22Rv1 (cell line): ENCODE data around the gene ETV4.

Experiments used
- H3K27ac ChIP-seq: fragments of 450-650 bp; 2 replicates; pipeline ENCODE4 v1.5.1; 2017
- ZFX ChIP-seq: fragments of 450-650 bp; IDR thresholded peaks from 2 replicates; pipeline ENCODE4 v1.6.1; 2017; ENCODE audit warnings: antibody characterized with exemption, borderline replicate concordance
- TF ChIP-seq, protein P1 (sequence below): fragments of 450-650 bp; IDR thresholded peaks from 2 replicates; pipeline ENCODE4 v1.5.1; 2017; ENCODE audit warnings: mild to moderate bottlenecking

ETV4 gene

DNA sequence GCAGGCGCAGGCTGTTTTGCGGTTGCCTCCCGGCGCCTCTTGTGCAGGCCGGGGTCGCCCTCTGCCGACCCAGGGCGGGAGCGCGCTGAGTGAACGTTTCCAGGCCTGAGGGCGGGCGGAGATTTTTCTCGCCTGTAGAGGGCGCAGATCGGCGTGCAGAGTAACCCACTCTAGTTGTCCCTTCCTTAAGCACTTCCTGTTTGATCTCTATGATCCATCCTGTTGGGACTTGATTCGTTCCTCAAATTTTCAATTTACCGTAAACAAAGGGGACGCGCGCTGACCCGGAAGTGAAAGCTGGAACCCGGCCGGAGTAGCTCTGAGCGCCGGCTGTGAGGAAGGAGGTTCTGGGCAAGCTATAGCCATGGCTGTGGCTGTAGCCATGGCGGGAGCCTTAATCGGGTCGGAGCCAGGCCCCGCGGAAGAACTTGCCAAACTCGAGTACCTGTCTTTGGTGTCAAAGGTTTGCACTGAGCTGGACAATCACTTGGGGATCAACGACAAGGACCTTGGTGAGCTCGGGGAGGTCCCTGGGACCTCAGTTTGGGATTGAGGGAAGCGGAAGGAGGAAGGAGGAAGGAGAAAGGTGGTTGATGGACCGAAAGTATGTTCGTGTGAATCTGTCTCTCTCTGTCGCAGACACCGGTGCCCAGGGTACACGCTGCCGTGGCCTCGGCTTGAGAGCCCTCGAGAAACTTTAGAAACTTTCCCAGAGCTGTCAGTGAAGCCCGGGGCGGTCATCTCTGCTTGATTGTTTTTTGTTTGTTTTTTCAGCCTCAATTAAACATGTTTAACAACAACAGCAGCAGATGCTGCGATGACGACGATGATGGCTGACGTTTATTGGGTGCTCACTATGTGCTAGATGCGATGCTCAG lies 62.2 kb downstream of the ETV4 start, which contains the start of gene DHX8:
Gene DHX8, plus strand, starts transcription at position 302 of the 878 bp plus-strand sequence. Its CDS starts 63 bp downstream, at position 365.
- H3K27ac ChIP-seq: peak within 1 kb of the TSS; percentile 89
- TF ChIP-seq, protein P1, sequence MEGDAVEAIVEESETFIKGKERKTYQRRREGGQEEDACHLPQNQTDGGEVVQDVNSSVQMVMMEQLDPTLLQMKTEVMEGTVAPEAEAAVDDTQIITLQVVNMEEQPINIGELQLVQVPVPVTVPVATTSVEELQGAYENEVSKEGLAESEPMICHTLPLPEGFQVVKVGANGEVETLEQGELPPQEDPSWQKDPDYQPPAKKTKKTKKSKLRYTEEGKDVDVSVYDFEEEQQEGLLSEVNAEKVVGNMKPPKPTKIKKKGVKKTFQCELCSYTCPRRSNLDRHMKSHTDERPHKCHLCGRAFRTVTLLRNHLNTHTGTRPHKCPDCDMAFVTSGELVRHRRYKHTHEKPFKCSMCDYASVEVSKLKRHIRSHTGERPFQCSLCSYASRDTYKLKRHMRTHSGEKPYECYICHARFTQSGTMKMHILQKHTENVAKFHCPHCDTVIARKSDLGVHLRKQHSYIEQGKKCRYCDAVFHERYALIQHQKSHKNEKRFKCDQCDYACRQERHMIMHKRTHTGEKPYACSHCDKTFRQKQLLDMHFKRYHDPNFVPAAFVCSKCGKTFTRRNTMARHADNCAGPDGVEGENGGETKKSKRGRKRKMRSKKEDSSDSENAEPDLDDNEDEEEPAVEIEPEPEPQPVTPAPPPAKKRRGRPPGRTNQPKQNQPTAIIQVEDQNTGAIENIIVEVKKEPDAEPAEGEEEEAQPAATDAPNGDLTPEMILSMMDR: peak; percentile 100
- no peak for TF ChIP-seq ZFX

DNA sequence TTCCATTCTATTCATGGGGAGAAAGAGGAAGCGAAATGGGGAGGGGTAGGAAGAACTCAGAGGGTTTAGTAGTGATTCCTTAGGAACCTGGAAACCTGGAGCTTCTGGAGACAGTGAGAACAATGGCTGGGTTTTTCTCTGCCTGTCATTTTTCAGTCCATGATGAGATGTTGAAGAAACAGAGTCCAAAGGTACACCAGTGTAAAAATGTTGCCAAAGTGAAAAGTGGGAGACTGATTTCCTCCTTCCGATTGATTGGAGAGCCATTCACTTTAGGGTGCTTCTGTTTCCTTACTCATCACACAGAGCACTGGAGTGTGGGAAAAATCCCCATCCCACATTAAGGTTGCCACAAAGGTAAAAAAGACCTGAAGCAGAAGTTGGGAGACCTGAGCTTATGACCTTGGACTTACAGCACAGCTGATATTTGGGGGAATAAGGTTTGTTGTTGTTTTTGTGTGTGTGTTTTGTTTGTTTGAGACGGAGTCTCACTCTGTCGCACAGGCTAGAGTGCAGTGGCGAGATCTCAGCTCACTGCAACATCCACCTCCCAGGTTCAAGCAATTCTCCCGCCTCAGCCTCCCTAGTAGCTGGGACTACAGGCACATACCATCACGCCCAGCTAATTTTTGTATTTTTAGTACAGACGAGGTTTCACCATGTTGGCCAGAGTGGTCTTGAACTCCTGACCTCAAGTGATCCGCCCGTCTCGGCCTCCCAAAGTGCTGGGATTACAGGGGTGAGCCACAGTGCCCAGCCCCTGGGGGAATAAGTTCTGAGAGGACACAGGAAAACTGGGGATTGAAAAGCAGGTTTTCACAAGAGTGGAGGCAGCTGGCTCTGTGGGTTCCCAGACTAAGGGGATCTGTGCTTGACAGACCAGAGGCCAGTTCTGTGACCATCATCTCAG lies 63.8 kb downstream of the ETV4 start:
- H3K27ac ChIP-seq: no peak overlapping the region
- no peak for TF ChIP-seq ZFX
- TF ChIP-seq, protein P1: no peak

DNA sequence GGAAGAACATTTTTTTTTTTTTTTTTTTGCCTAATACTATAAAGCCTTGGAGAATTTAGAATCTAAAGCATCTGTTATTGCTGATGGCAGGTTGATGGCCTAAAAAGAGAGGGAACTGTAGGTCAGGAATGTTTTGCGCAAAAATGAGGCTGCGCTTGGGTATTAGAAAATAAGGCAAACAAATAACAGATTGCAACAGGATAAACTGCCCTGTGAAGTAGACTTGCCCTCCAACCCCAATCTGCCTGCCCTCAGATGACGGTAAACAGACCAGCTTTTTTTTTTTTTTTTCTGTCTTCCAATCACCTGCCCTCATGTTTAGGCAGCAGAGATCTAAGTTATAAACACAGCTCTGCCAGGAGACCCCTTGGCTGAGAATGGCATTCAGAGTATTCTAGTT lies 66.2 kb downstream of the ETV4 start:
- TF ChIP-seq, protein P1: no peak
- no peak for TF ChIP-seq ZFX
- H3K27ac ChIP-seq: no peak overlapping the region
